ENCODE data around the gene KIR3DL1.
"Not testable (repeated sequence)": the region's sequence is repeated elsewhere in the genome, so short reads cannot be mapped to it uniquely, and the experiment has no call there.

Gene KIR3DL1

GRCh38 chr19:54816251-54816650 lies at the start of gene KIR3DL1:
Gene KIR3DL1, plus strand, starts transcription at chr19:54816468.
- DNase-seq: not testable (repeated sequence)

GRCh38 chr19:54769646-54770045 lies 46.6 kb upstream of the KIR3DL1 start, which contains the start of gene KIR2DL1:
Gene KIR2DL1, plus strand, starts transcription at chr19:54769793. Its CDS starts 58 bp downstream, at chr19:54769851.
- not testable (repeated sequence) for DNase-seq

GRCh38 chr19:54770511-54770910 lies 45.8 kb upstream of the KIR3DL1 start:
- not testable (repeated sequence) for DNase-seq

GRCh38 chr19:54771018-54771960 lies 45.0 kb upstream of the KIR3DL1 start:
- not testable (repeated sequence) for DNase-seq

GRCh38 chr19:54772666-54773065 lies 43.6 kb upstream of the KIR3DL1 start:
- DNase-seq: not testable (repeated sequence)

- not testable (repeated sequence) for DNase-seq
These were observed 41.0 kb upstream of the KIR3DL1 start for GRCh38 chr19:54775095-54775815.

GRCh38 chr19:54775830-54776229 lies 40.4 kb upstream of the KIR3DL1 start:
- DNase-seq: not testable (repeated sequence)

- DNase-seq: not testable (repeated sequence)
These were observed 38.4 kb upstream of the KIR3DL1 start for GRCh38 chr19:54777851-54778250.

- DNase-seq: not testable (repeated sequence)
These were observed 37.4 kb upstream of the KIR3DL1 start for GRCh38 chr19:54778896-54779295.

- not testable (repeated sequence) for DNase-seq
These were observed 33.4 kb upstream of the KIR3DL1 start for GRCh38 chr19:54782916-54783315.

GRCh38 chr19:54786091-54786723 lies 30.1 kb upstream of the KIR3DL1 start:
- not testable (repeated sequence) for DNase-seq

GRCh38 chr19:54788154-54788553 lies 28.1 kb upstream of the KIR3DL1 start:
- not testable (repeated sequence) for DNase-seq

- no peak for DNase-seq
These were observed 25.6 kb upstream of the KIR3DL1 start for GRCh38 chr19:54790711-54791110.

GRCh38 chr19:54791476-54791875 lies 24.8 kb upstream of the KIR3DL1 start:
- no peak for DNase-seq

GRCh38 chr19:54792814-54793213 lies 23.5 kb upstream of the KIR3DL1 start:
- no peak for DNase-seq

- DNase-seq: no peak
These were observed 20.5 kb upstream of the KIR3DL1 start for GRCh38 chr19:54795758-54796157.

GRCh38 chr19:54803410-54803809 lies 12.9 kb upstream of the KIR3DL1 start, which contains the start of gene KIR2DL4:
Gene KIR2DL4, plus strand, starts transcription at chr19:54803610. Its CDS starts 42 bp downstream, at chr19:54803652.
- no peak for DNase-seq

GRCh38 chr19:54804101-54804500 lies 12.2 kb upstream of the KIR3DL1 start:
- DNase-seq: no peak

- DNase-seq: no peak
These were observed 11.7 kb upstream of the KIR3DL1 start for GRCh38 chr19:54804571-54804970.

GRCh38 chr19:54805665-54806515 lies 10.4 kb upstream of the KIR3DL1 start:
- DNase-seq: no peak

- DNase-seq: no peak
These were observed 9.8 kb upstream of the KIR3DL1 start for GRCh38 chr19:54806516-54806838.

GRCh38 chr19:54814571-54814970 lies 1.7 kb upstream of the KIR3DL1 start:
- not testable (repeated sequence) for DNase-seq
